CD4-positive, alpha-beta T cell (primary cell): ENCODE results near the gene VTA1. TPM values are rescaled to one million over a fixed set of nuclear protein-coding genes. Genes with fewer than 3 reads are reported as not detected.

Experiments
- ATAC-seq: fragments of 200-7000 bp; cut with Tn5 transposase; one replicate; pipeline ENCODE4 v1.10.0; 2022; ENCODE audit warnings: mild to moderate bottlenecking; ENCODE audit not compliant: poor library complexity
- CTCF ChIA-PET: fragments of 350-600 bp; sonication (Branson Sonifier 250); formaldehyde crosslinking; loops from one replicate; lab custom pipeline; 2021; ENCODE audit warnings: antibody characterized with exemption, inconsistent platforms; lab: Charles Lee
- POLR2A ChIA-PET: fragments of 350-600 bp; sonication (Branson Sonifier 250); formaldehyde crosslinking; loops from one replicate; lab custom pipeline; 2021; ENCODE audit warnings: antibody characterized with exemption, inconsistent platforms; lab: Charles Lee
- DNase-seq, 14 experiments: peaks; one replicate each; pipeline ENCODE4 v3.0.0-alpha.2; 2013 to 2020; ENCODE audit warnings: mixed read lengths in 2 of 14
- H3K27ac ChIP-seq, 2 donors: one replicate each; pipeline versions ENCODE4 v1.5.1 to v1.7.0; 2013; ENCODE audit warnings: low read length in 2 of 2, low read depth in 1 of 2, mild to moderate bottlenecking in 1 of 2
- H3K27me3 ChIP-seq, 2 experiments: 1 replicate in 1 of 2; 2 replicates in 1 of 2; pipeline versions ENCODE4 v1.6.1 to v1.7.0; 2013; ENCODE audit warnings: low read length in 2 of 2, control low read depth in 1 of 2, mild to moderate bottlenecking in 1 of 2, moderate library complexity in 1 of 2; ENCODE audit not compliant: insufficient read depth in 2 of 2, control insufficient read depth in 1 of 2
- H3K36me3 ChIP-seq: one replicate; pipeline ENCODE4 v1.6.1; 2013; ENCODE audit warnings: low read length, control low read depth; ENCODE audit not compliant: insufficient read depth
- H3K4me1 ChIP-seq: one replicate; pipeline ENCODE4 v1.6.1; 2013; ENCODE audit warnings: low read length, control low read depth; ENCODE audit not compliant: insufficient read depth
- H3K4me3 ChIP-seq: one replicate; pipeline ENCODE4 v1.5.1; 2013; ENCODE audit warnings: mild to moderate bottlenecking, low read length, moderate library complexity
- H3K9me3 ChIP-seq, 2 experiments: 1 replicate in 1 of 2; 2 replicates in 1 of 2; pipeline versions ENCODE4 v1.6.1 to v1.7.0; 2013; ENCODE audit warnings: low read length in 2 of 2, mild to moderate bottlenecking in 2 of 2, control low read depth in 1 of 2, moderate library complexity in 1 of 2; ENCODE audit not compliant: control insufficient read depth in 1 of 2, insufficient read depth in 1 of 2
- H3K27ac Mint-ChIP-seq: one replicate; pipeline ENCODE4 v1.8.0; 2020; ENCODE audit warnings: mixed read lengths
- H3K27me3 Mint-ChIP-seq: one replicate; pipeline ENCODE4 v1.8.0; 2021; ENCODE audit warnings: mixed read lengths
- H3K36me3 Mint-ChIP-seq: one replicate; pipeline ENCODE4 v1.8.0; 2021; ENCODE audit warnings: low read depth, mixed read lengths
- H3K4me1 Mint-ChIP-seq: one replicate; pipeline ENCODE4 v1.8.0; 2021; ENCODE audit warnings: low read depth, mixed read lengths
- H3K4me3 Mint-ChIP-seq: one replicate; pipeline ENCODE4 v1.8.0; 2020; ENCODE audit warnings: mild to moderate bottlenecking, mixed read lengths
- H3K9me3 Mint-ChIP-seq: one replicate; pipeline ENCODE4 v1.8.0; 2020; ENCODE audit warnings: mixed read lengths
- intact Hi-C, 2 experiments: fragments of 100-400 bp; cut with DNase I in 1 of 2; cut with micrococcal nuclease in 1 of 2; formaldehyde crosslinking; loops; one replicate each; pipeline versions ENCODE4 v1.15.1 to v1.9.0; 2023 to 2025; cut with DNase I, micrococcal nuclease
- total RNA-seq, 174 experiments: library from RNA in 2 of 174; stranded (reverse) in 2 of 174; gene quantifications; one replicate each; pipeline ENCODE4 v1.2.3 and lab custom pipeline; 2021 to 2026
- TF ChIP-seq, protein P1 (sequence below): fragments of 200-600 bp; IDR thresholded peaks from one replicate; pipeline ENCODE4 v1.8.0; 2022; ENCODE audit warnings: antibody characterized with exemption, mild to moderate bottlenecking

VTA1 gene
- total RNA-seq, 2 experiments from 2014 or later = 13.5 to 18.0 TPM

DNA sequence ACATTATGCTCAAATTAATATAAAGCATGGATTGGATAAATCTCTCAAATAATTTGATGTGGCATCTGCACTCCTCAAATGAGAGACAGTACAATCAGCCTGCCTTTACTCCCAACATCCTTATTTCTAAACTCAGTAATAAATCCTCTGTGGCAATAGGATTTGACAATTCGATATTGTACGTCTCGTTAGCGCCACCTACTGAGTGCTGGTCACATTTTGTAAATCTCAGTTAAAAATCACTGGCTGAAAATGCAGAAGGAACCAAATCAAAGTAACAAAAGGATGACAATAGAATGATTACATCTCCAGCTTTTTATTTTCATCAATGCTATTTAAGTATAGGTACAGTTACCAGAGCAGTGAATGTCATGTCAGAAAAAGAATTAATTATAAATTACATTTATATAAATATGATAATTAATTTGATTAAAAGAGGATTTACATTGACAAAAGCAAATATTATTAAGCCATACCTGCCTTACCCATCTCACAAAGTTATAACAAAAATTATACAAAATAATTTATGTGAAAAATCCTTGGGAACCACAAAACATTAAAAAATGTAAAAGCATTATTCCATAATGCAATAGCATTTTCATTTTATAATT, 34.5 kb upstream of the VTA1 start:
- Histone ChIP-seq H3K4me3 (no peak overlapping the region), H3K27me3 (no peaks in the 10 kb centered on the region), H3K36me3 (no peaks in the 10 kb centered on the region), H3K27ac (no peak overlapping the region), H3K9me3 (no peaks in the 10 kb centered on the region), H3K4me1 (no peaks in the 10 kb centered on the region)
- ATAC-seq (no peak), DNase-seq (peak; percentile 33 to 74 (median 56))
- TF ChIP-seq, protein P1, sequence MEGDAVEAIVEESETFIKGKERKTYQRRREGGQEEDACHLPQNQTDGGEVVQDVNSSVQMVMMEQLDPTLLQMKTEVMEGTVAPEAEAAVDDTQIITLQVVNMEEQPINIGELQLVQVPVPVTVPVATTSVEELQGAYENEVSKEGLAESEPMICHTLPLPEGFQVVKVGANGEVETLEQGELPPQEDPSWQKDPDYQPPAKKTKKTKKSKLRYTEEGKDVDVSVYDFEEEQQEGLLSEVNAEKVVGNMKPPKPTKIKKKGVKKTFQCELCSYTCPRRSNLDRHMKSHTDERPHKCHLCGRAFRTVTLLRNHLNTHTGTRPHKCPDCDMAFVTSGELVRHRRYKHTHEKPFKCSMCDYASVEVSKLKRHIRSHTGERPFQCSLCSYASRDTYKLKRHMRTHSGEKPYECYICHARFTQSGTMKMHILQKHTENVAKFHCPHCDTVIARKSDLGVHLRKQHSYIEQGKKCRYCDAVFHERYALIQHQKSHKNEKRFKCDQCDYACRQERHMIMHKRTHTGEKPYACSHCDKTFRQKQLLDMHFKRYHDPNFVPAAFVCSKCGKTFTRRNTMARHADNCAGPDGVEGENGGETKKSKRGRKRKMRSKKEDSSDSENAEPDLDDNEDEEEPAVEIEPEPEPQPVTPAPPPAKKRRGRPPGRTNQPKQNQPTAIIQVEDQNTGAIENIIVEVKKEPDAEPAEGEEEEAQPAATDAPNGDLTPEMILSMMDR = peak; percentile 93
- Mint-ChIP-seq H3K36me3 (no peaks in the 10 kb centered on the region), H3K4me1 (no peaks in the 10 kb centered on the region), H3K27me3 (peaks cover 8% of the 10 kb centered on the region), H3K27ac (no peak overlapping the region), H3K9me3 (no peaks in the 10 kb centered on the region), H3K4me3 (no peak overlapping the region)
- intact Hi-C loops = loop anchor here (2.0 kb wide), 1 partner anchor 436 kb away; no protein-coding TSS in a partner anchor
- ChIA-PET CTCF (interaction anchor here (1.1 kb wide), 1 partner anchor 13 kb away, joined by 3 read pairs; no protein-coding TSS in a partner anchor), POLR2A (no interaction called here)

DNA sequence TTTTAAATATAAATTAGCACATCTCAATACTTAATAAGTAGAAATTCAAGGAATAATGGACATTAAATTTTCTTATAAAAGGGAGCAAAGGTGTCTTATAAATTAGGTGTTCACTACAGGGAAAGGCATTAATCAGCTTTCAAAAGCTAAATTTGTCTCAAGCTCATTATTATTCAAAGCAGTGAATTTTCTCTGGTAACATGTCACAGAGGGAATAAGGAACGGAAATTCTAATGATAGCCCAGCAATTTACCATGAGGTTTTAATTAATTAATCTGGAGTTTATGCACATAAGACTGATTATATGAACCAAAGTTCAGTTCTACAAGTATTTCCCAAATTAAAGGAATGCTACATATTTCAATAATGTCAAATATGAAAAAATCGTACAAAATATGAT, 29.7 kb upstream of the VTA1 start:
- CTCF ChIA-PET = no interaction called here
- no peak for ATAC-seq
- Mint-ChIP-seq H3K27me3 (peaks cover 26% of the 10 kb centered on the region), H3K4me3 (no peak overlapping the region), H3K27ac (no peak overlapping the region), H3K9me3 (no peaks in the 10 kb centered on the region), H3K4me1 (no peaks in the 10 kb centered on the region), H3K36me3 (no peaks in the 10 kb centered on the region)
- Histone ChIP-seq H3K9me3 (no peaks in the 10 kb centered on the region), H3K27me3 (no peaks in the 10 kb centered on the region), H3K36me3 (no peaks in the 10 kb centered on the region), H3K4me1 (no peaks in the 10 kb centered on the region), H3K27ac (no peak overlapping the region), H3K4me3 (no peak overlapping the region)
- no peak for DNase-seq
- intact Hi-C loops = no loop called here
- POLR2A ChIA-PET = no interaction called here
- TF ChIP-seq, protein P1 = no peak

DNA sequence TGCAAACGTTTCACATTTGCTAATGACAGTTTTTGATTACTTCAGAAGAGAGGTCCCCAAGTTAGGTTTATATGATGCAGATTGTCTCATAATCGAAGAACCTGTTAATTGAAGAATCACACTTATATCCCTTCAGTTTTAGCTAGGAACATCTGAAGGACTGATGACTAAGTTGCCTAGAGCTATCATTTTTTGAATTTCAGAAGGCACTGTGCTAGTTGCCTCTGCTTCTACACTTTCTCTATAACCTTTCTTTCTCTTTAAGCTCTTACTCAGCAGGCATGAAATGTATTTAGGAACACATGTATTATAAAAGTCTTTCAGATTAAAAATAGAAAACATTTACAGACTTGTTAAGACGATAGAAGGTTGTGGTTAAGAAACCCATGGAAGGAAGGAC, 28.7 kb upstream of the VTA1 start:
- ChIA-PET POLR2A (no interaction called here), CTCF (no interaction called here)
- H3K27me3 Mint-ChIP-seq = peaks cover 26% of the 10 kb centered on the region
- DNase-seq (no peak), ATAC-seq (no peak)
- intact Hi-C loops = no loop called here
- H3K4me3 Mint-ChIP-seq = no peak overlapping the region
- H3K4me1 Mint-ChIP-seq = no peaks in the 10 kb centered on the region
- Histone ChIP-seq H3K27ac (no peak overlapping the region), H3K36me3 (no peaks in the 10 kb centered on the region), H3K27me3 (no peaks in the 10 kb centered on the region), H3K9me3 (no peaks in the 10 kb centered on the region), H3K4me3 (no peak overlapping the region), H3K4me1 (no peaks in the 10 kb centered on the region)
- H3K36me3 Mint-ChIP-seq = no peaks in the 10 kb centered on the region
- no peak overlapping the region for H3K27ac Mint-ChIP-seq
- H3K9me3 Mint-ChIP-seq = no peaks in the 10 kb centered on the region
- TF ChIP-seq, protein P1 = no peak
